Measurements from ENCODE around the gene STPG3. TPM values are rescaled to one million over a fixed set of nuclear protein-coding genes. Genes with fewer than 3 reads are reported as not detected.

Gene STPG3
- total and polyA plus RNA-seq, 4 donors: not detected

GRCh38 chr9:137263506-137263905, 12.4 kb downstream of the STPG3 start:
- TF ChIP-seq MAX (IDR thresholded peaks at IDR 0.05) (no peak), YY1 (IDR thresholded peaks at IDR 0.05) (no peak), FOXA2 (IDR thresholded peaks at IDR 0.05) (no peak), HNF4A (conservative IDR thresholded peaks at IDR 0.05) (peak; percentile 10 to 30)
- WGBS: 56% methylated on average over 10 of the region's 10 CpGs
- H3K36me3 ChIP-seq (ENCODE audit: control insufficient read depth in 4 of 4, insufficient read depth in 3 of 4, low read depth in 1 of 4, low read length in 3 of 4): peaks cover 10 to 16% (median 12%) of the 10 kb centered on the region in 4 donors
- H3K27me3 ChIP-seq (ENCODE audit: control insufficient read depth in 4 of 4, insufficient read depth in 4 of 4, low read length in 3 of 4): no peaks in the 10 kb centered on the region
- no peak overlapping the region for H3K4me3 ChIP-seq (ENCODE audit: low read depth in 1 of 3, low read length in 3 of 3)
- no peak overlapping the region for H3K27ac ChIP-seq (ENCODE audit: low read depth in 1 of 2, low read length in 2 of 2)
- H3K4me1 ChIP-seq (ENCODE audit: control insufficient read depth in 4 of 4, insufficient read depth in 4 of 4, low read length in 3 of 4): peaks cover 5 to 20% (median 10%) of the 10 kb centered on the region in 4 donors
- H3K9ac ChIP-seq (ENCODE audit: low read depth in 1 of 2, low read length in 2 of 2): no peak overlapping the region
- DNase-seq (ENCODE audit: low spot score): no peak
- no peaks in the 10 kb centered on the region for H3K9me3 ChIP-seq (ENCODE audit: control insufficient read depth in 4 of 4, low read length in 3 of 4)

GRCh38 chr9:137264067-137264466, 13.0 kb downstream of the STPG3 start:
- Histone ChIP-seq H3K9ac (ENCODE audit: low read depth in 1 of 2, low read length in 2 of 2) (no peak overlapping the region), H3K9me3 (ENCODE audit: control insufficient read depth in 4 of 4, low read length in 3 of 4) (no peaks in the 10 kb centered on the region), H3K36me3 (ENCODE audit: control insufficient read depth in 4 of 4, insufficient read depth in 3 of 4, low read depth in 1 of 4, low read length in 3 of 4) (peaks cover 5 to 13% (median 11%) of the 10 kb centered on the region in 4 donors), H3K4me3 (ENCODE audit: low read depth in 1 of 3, low read length in 3 of 3) (no peak overlapping the region), H3K27ac (ENCODE audit: low read depth in 1 of 2, low read length in 2 of 2) (no peak overlapping the region), H3K27me3 (ENCODE audit: control insufficient read depth in 4 of 4, insufficient read depth in 4 of 4, low read length in 3 of 4) (no peaks in the 10 kb centered on the region), H3K4me1 (ENCODE audit: control insufficient read depth in 4 of 4, insufficient read depth in 4 of 4, low read length in 3 of 4) (peaks cover 5 to 25% (median 16%) of the 10 kb centered on the region in 4 donors)
- WGBS: 96% methylated on average over 22 of the region's 22 CpGs
- TF ChIP-seq GABPA (IDR thresholded peaks at IDR 0.05 in 1 of 2, conservative IDR thresholded peaks at IDR 0.05 in 1 of 2) (no peak), FOXA1 (IDR thresholded peaks at IDR 0.05) (no peak), REST (IDR thresholded peaks at IDR 0.05) (no peak), ATF3 (IDR thresholded peaks at IDR 0.05) (no peak), YY1 (IDR thresholded peaks at IDR 0.05) (no peak), FOXA2 (IDR thresholded peaks at IDR 0.05) (no peak), EGR1 (IDR thresholded peaks at IDR 0.05; ENCODE audit: low read depth in 2 of 2) (no peak), TAF1 (conservative IDR thresholded peaks at IDR 0.05) (no peak), ZBTB33 (IDR thresholded peaks at IDR 0.05) (no peak), RAD21 (IDR thresholded peaks at IDR 0.05) (no peak), RXRA (IDR thresholded peaks at IDR 0.05) (no peak), SP1 (IDR thresholded peaks at IDR 0.05) (no peak), MAX (IDR thresholded peaks at IDR 0.05) (no peak), HNF4G (IDR thresholded peaks at IDR 0.05) (no peak), JUND (IDR thresholded peaks at IDR 0.05) (no peak)
- DNase-seq (ENCODE audit: low spot score): no peak

All from liver (tissue), 9 donors.